B cell (primary cell): ENCODE results near the gene RMI2. TPM values are rescaled to one million over a fixed set of nuclear protein-coding genes. Genes with fewer than 3 reads are reported as not detected.

ENCODE experiments used
- ATAC-seq: fragments of 200-7000 bp; cut with Tn5 transposase; one replicate; pipeline ENCODE4 v1.10.0; 2021; ENCODE audit warnings: low read depth, mild to moderate bottlenecking, moderate number of reproducible peaks, moderate library complexity
- CTCF ChIA-PET: fragments of 350-600 bp; sonication (Branson Sonifier 250); formaldehyde crosslinking; loops from one replicate; lab custom pipeline; 2021; ENCODE audit warnings: antibody characterized with exemption, inconsistent platforms; lab: Charles Lee
- POLR2A ChIA-PET: fragments of 350-600 bp; sonication (Branson Sonifier 250); formaldehyde crosslinking; loops from one replicate; lab custom pipeline; 2021; ENCODE audit warnings: antibody characterized with exemption; lab: Charles Lee
- DNase-seq: peaks from one replicate; pipeline ENCODE4 v3.0.0; 2013
- H2AFZ ChIP-seq: 2 replicates; pipeline ENCODE4 v1.6.1; 2012; ENCODE audit warnings: mild to moderate bottlenecking, low read depth, low read length; ENCODE audit not compliant: insufficient read depth, poor library complexity, severe bottlenecking
- H3K27ac ChIP-seq, 2 donors: 1 replicate in 1 of 2; 2 replicates in 1 of 2; pipeline ENCODE4 v1.5.1; 2012 to 2013; ENCODE audit warnings: low read length in 2 of 2, mild to moderate bottlenecking in 2 of 2, moderate library complexity in 1 of 2
- H3K27me3 ChIP-seq, 4 experiments: fragments of 200-600 bp in 1 of 4; sonication (generic) in 1 of 4; replicated peaks in 1 of 4; 1 replicate in 2 of 4; 2 replicates in 2 of 4; pipeline versions ENCODE4 v1.6.1 to v1.7.0; 2013 to 2016; ENCODE audit warnings: low read length in 3 of 4, mild to moderate bottlenecking in 2 of 4, mixed read lengths in 1 of 4, moderate library complexity in 1 of 4; ENCODE audit not compliant: insufficient read depth in 4 of 4, control insufficient read depth in 3 of 4; ENCODE audit errors: control extremely low read depth in 1 of 4
- H3K36me3 ChIP-seq, 2 experiments: replicated peaks in 1 of 2; 1 replicate in 1 of 2; 2 replicates in 1 of 2; pipeline versions ENCODE4 v1.6.1 to v1.7.1; 2013; ENCODE audit warnings: low read length in 1 of 2; ENCODE audit not compliant: insufficient read depth in 2 of 2, control insufficient read depth in 1 of 2; ENCODE audit errors: control extremely low read depth in 1 of 2, extremely low read depth in 1 of 2
- H3K4me1 ChIP-seq, 2 donors: fragments of 200-600 bp in 1 of 2; sonication (generic) in 1 of 2; 1 replicate in 1 of 2; 2 replicates in 1 of 2; pipeline versions ENCODE4 v1.5.1 to v1.6.1; 2013 to 2017; ENCODE audit warnings: low read length in 2 of 2; ENCODE audit not compliant: control insufficient read depth in 2 of 2, insufficient read depth in 2 of 2
- H3K4me2 ChIP-seq: replicated peaks from 2 replicates; pipeline ENCODE3; 2012; ENCODE audit warnings: mild to moderate bottlenecking, low read depth, low read length; ENCODE audit not compliant: poor library complexity, severe bottlenecking
- H3K4me3 ChIP-seq, 5 experiments: fragments of 200-600 bp in 1 of 5; sonication (generic) in 1 of 5; 1 replicate in 3 of 5; 2 replicates in 2 of 5; pipeline versions ENCODE4 v1.5.1 to v1.7.0; 2011 to 2016; ENCODE audit warnings: low read length in 4 of 5, mild to moderate bottlenecking in 4 of 5, low read depth in 2 of 5, control low read depth in 1 of 5, moderate library complexity in 1 of 5; ENCODE audit not compliant: insufficient read depth in 1 of 5; ENCODE audit errors: control extremely low read depth in 1 of 5, extremely low read depth in 1 of 5
- H3K79me2 ChIP-seq: fragments of 200-600 bp; sonication (generic); one replicate; pipeline ENCODE4 v1.6.0; 2016; ENCODE audit warnings: low read length; ENCODE audit not compliant: control insufficient read depth, insufficient read depth
- H3K9ac ChIP-seq: fragments of 200-600 bp; sonication (generic); 2 replicates; pipeline ENCODE4 v1.6.1; 2017; ENCODE audit warnings: mild to moderate bottlenecking, low read length, moderate library complexity
- H3K9me3 ChIP-seq, 3 donors: one replicate each; pipeline versions ENCODE4 v1.6.1 to v1.7.1; 2013; ENCODE audit warnings: low read length in 2 of 3; ENCODE audit not compliant: control insufficient read depth in 2 of 3, insufficient read depth in 1 of 3; ENCODE audit errors: control extremely low read depth in 1 of 3
- H4K20me1 ChIP-seq: 2 replicates; pipeline ENCODE4 v1.6.0; 2012; ENCODE audit warnings: mild to moderate bottlenecking, low read length; ENCODE audit not compliant: insufficient read depth, control insufficient read depth, poor library complexity, severe bottlenecking
- H3K27ac Mint-ChIP-seq: one replicate; pipeline ENCODE4 v1.8.0; 2021; ENCODE audit warnings: mixed read lengths
- H3K27me3 Mint-ChIP-seq: one replicate; pipeline ENCODE4 v1.8.0; 2021; ENCODE audit warnings: mixed read lengths
- H3K4me1 Mint-ChIP-seq: one replicate; pipeline ENCODE4 v1.8.0; 2021; ENCODE audit warnings: mixed read lengths
- H3K4me3 Mint-ChIP-seq: one replicate; pipeline ENCODE4 v1.8.0; 2021; ENCODE audit warnings: mixed read lengths
- H3K9me3 Mint-ChIP-seq: one replicate; pipeline ENCODE4 v1.8.0; 2022; ENCODE audit warnings: mixed read lengths; ENCODE audit not compliant: insufficient read depth
- CTCF ChIP-seq: fragments of 200-600 bp; IDR thresholded peaks from one replicate; pipeline ENCODE4 v1.8.0; 2022; ENCODE audit warnings: antibody characterized with exemption, mild to moderate bottlenecking
- EZH2 ChIP-seq: IDR thresholded peaks from 2 replicates; pipeline ENCODE4 v1.6.1; 2012; ENCODE audit warnings: borderline replicate concordance, low read depth, mild to moderate bottlenecking, moderate library complexity, low read length; ENCODE audit not compliant: insufficient read depth, poor library complexity, severe bottlenecking
- WGBS: methylation state at CpG from one replicate; pipeline ENCODE4 v1.1.5; 2013; ENCODE audit warnings: missing lambda C conversion rate; ENCODE audit not compliant: insufficient coverage; 5-methylcytosine and 5-hydroxymethylcytosine counted together
- intact Hi-C: fragments of 100-400 bp; cut with micrococcal nuclease; formaldehyde crosslinking; loops from one replicate; pipeline ENCODE4 v1.10.0; 2022
- polyA plus RNA-seq: library from polyadenylated mRNA; depleted of rRNA; stranded (reverse); fragments of >200 nt; gene quantifications from 2 replicates; pipeline ENCODE4 v1.2.3, GENCODE V29; 2012
- total RNA-seq, 2 donors: library from RNA; stranded (reverse); fragments of 120-200 nt in 1 of 2; gene quantifications; 1 replicate in 1 of 2; 2 replicates in 1 of 2; pipeline versions ENCODE4 v1.2.3 to v1.2.4, GENCODE V29; 2013 to 2022

Gene RMI2
- total and polyA plus RNA-seq, 2 donors (not counting 1 experiment from before 2014, with no cell fraction given), result 2.3 to 27.0 TPM

GRCh38 chr16:11301645-11302501 lies 43.4 kb upstream of the RMI2 start:
- Histone ChIP-seq H3K4me2 (no peak overlapping the region), H3K4me3 (no peak overlapping the region), H4K20me1 (no peaks in the 10 kb centered on the region), H3K27me3 (no peaks in the 10 kb centered on the region), H3K9me3 (no peaks in the 10 kb centered on the region), H3K4me1 (peaks cover 45 to 55% of the 10 kb centered on the region in 2 donors), H3K9ac (no peak overlapping the region), H3K27ac (no peak overlapping the region), H3K36me3 (no peaks in the 10 kb centered on the region), H3K79me2 (no peaks in the 10 kb centered on the region), H2AFZ (no peak overlapping the region)
- H3K4me3 Mint-ChIP-seq, result no peak overlapping the region
- intact Hi-C loops, result no loop called here
- H3K27ac Mint-ChIP-seq, result peak overlapping the region; percentile 76
- H3K27me3 Mint-ChIP-seq, result no peaks in the 10 kb centered on the region
- DNase-seq (no peak), ATAC-seq (no peak)
- ChIA-PET POLR2A (interaction anchor here (0.6 to 0.7 kb wide), 3 partner anchors 8 to 1399 kb away, joined by 3 to 6 read pairs (median 3); no protein-coding TSS in a partner anchor), CTCF (interaction anchor here (0.6 to 1.8 kb wide), 5 partner anchors 27 to 78 kb away, joined by 3 to 6 read pairs (median 5); partner anchors contain the start of gene SOCS1)
- no CpG with 5 or more reads among the region's 4 CpGs for WGBS
- H3K9me3 Mint-ChIP-seq, result no peaks in the 10 kb centered on the region
- TF ChIP-seq EZH2 (no peak), CTCF (no peak)
- peaks cover 59% of the 10 kb centered on the region for H3K4me1 Mint-ChIP-seq

GRCh38 chr16:11302977-11303376 lies 42.3 kb upstream of the RMI2 start:
- Mint-ChIP-seq H3K4me3 (no peak overlapping the region), H3K4me1 (peaks cover 58% of the 10 kb centered on the region), H3K27me3 (no peaks in the 10 kb centered on the region), H3K9me3 (no peaks in the 10 kb centered on the region), H3K27ac (no peak overlapping the region)
- Histone ChIP-seq H2AFZ (no peak overlapping the region), H3K27me3 (no peaks in the 10 kb centered on the region), H3K79me2 (no peaks in the 10 kb centered on the region), H3K9me3 (peaks cover 0 to 5% (median 3%) of the 10 kb centered on the region in 3 donors), H3K4me3 (no peak overlapping the region), H3K27ac (no peak overlapping the region), H3K4me1 (peaks cover 46 to 55% of the 10 kb centered on the region in 2 donors), H3K36me3 (no peaks in the 10 kb centered on the region), H3K9ac (no peak overlapping the region), H4K20me1 (no peaks in the 10 kb centered on the region), H3K4me2 (no peak overlapping the region)
- ChIA-PET CTCF (interaction anchor here (1.8 kb wide), 1 partner anchor 48 kb away, joined by 5 read pairs; the partner anchor contains the start of gene SOCS1), POLR2A (interaction anchor here (0.7 kb wide), 1 partner anchor 48 kb away, joined by 3 read pairs; no protein-coding TSS in a partner anchor)
- ATAC-seq (no peak), DNase-seq (no peak)
- WGBS, result 80% methylated on average over 2 of the region's 4 CpGs
- intact Hi-C loops, result no loop called here
- TF ChIP-seq EZH2 (no peak), CTCF (no peak)
